Loucy (cell line): ENCODE data around the gene CFAP53.

Experiments used
- CTCF ChIP-seq: fragments of 200-600 bp; sonication (generic); conservative IDR thresholded peaks from 2 replicates; pipeline ENCODE4 v1.5.1; 2014; ENCODE audit warnings: mild to moderate bottlenecking, antibody characterized with exemption, low read length
- EZH2phosphoT487 ChIP-seq: fragments of 200-600 bp; IDR thresholded peaks from 2 replicates; pipeline ENCODE4 v1.6.1; 2018; ENCODE audit warnings: antibody characterized with exemption, mild to moderate bottlenecking, moderate library complexity, borderline replicate concordance

DNA sequence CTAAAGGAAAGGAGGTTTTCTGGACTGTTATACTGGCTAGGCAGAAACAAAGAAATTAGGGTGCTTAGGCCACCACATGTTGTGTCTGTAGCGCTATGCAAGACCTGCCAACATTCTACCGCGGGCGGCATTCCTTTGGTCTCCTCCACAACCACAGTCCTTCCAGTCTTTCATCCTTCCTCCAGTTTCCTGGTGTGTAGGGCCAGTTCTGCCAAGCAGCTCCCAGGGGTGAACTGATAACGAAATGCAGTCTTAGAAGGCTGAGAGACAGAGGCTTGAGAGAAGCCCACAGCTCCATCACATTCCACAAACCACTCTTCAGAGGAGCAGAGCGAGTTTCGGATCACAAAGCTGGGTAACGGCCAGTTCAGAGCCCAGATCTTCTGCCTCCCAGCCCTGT, 40.6 kb upstream of the CFAP53 start:
- TF ChIP-seq CTCF (no peak), EZH2phosphoT487 (no peak)
